ENCODE measurements around the gene METTL14. TPM values are rescaled to one million over a fixed set of nuclear protein-coding genes. Genes with fewer than 3 reads are reported as not detected.
"Not testable (repeated sequence)": the region's sequence is repeated elsewhere in the genome, so short reads cannot be mapped to it uniquely, and the experiment has no call there.

The METTL14 gene
- 26.1 TPM for polyA plus RNA-seq (2013, experiment 1 of 2)
- 27.4 TPM for polyA plus RNA-seq (2013, experiment 2 of 2)

- peak within 1 kb of the TSS; percentile 77 for H3K27ac ChIP-seq (ENCODE audit: low read depth, low read length, severe bottlenecking)
- no peaks in the 10 kb centered on the region for H3K9me3 ChIP-seq (ENCODE audit: control insufficient read depth, low read length)
- no peaks in the 10 kb centered on the region for H3K4me1 ChIP-seq (ENCODE audit: control insufficient read depth, insufficient read depth, low read length, poor library complexity, severe bottlenecking)
- WGBS, 2 experiments (ENCODE audit: insufficient coverage in 2 of 2), result 5% methylated on average over 36 to 37 of the region's 42 CpGs
- peak within 1 kb of the TSS; percentile 80 for H3K4me3 ChIP-seq (ENCODE audit: extremely low read depth, insufficient read depth, low read length, poor library complexity, severe bottlenecking)
- peaks cover 19% of the 10 kb centered on the region for H3K36me3 ChIP-seq (ENCODE audit: control insufficient read depth, insufficient read depth, low read length)
Observed at GRCh38 chr4:118684873-118685811, at the start of gene METTL14. TSS of gene METTL14 (plus strand) at chr4:118685392. CDS start at chr4:118685535, 143 bp downstream.

DNA sequence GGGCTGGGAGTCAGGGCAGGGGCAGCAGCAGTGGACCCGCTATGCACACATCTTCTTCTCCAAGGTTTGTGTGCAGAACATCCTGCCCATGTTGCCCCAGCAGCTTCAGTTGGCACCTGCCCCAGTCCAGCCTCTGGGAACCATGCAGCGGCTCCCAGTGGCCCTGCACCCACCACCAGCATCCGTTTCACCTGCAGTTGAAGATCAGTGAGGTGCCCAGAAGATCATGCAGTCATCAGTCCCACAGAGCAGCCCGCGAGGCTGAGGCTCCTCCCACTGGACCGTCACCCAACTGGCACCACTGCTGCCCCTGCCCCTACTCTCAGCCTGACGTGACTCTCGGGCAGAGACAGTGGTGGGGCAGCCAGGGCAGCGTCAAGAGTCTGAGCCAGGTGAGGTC, 49.1 kb upstream of the METTL14 start:
- H3K4me1 ChIP-seq (ENCODE audit: control insufficient read depth, insufficient read depth, low read length, poor library complexity, severe bottlenecking); H3K36me3 ChIP-seq (ENCODE audit: control insufficient read depth, insufficient read depth, low read length); H3K4me3 ChIP-seq (ENCODE audit: extremely low read depth, insufficient read depth, low read length, poor library complexity, severe bottlenecking); H3K9me3 ChIP-seq (ENCODE audit: control insufficient read depth, low read length); H3K27ac ChIP-seq (ENCODE audit: low read depth, low read length, severe bottlenecking): not testable (repeated sequence)
- 94 to 100% methylated on average over 1 to 2 of the region's 9 CpGs for WGBS, 2 experiments (ENCODE audit: insufficient coverage in 2 of 2)

- not testable (repeated sequence) for H3K27ac ChIP-seq (ENCODE audit: low read depth, low read length, severe bottlenecking); H3K36me3 ChIP-seq (ENCODE audit: control insufficient read depth, insufficient read depth, low read length); H3K4me1 ChIP-seq (ENCODE audit: control insufficient read depth, insufficient read depth, low read length, poor library complexity, severe bottlenecking); H3K4me3 ChIP-seq (ENCODE audit: extremely low read depth, insufficient read depth, low read length, poor library complexity, severe bottlenecking); H3K9me3 ChIP-seq (ENCODE audit: control insufficient read depth, low read length)
- WGBS, 2 experiments (ENCODE audit: insufficient coverage in 2 of 2), result 60% methylated on average over 2 of the region's 5 CpGs; no CpG with 5 or more reads in 1 of the 2 experiments
Observed at GRCh38 chr4:118664665-118665064, 20.5 kb upstream of the METTL14 start.

DNA sequence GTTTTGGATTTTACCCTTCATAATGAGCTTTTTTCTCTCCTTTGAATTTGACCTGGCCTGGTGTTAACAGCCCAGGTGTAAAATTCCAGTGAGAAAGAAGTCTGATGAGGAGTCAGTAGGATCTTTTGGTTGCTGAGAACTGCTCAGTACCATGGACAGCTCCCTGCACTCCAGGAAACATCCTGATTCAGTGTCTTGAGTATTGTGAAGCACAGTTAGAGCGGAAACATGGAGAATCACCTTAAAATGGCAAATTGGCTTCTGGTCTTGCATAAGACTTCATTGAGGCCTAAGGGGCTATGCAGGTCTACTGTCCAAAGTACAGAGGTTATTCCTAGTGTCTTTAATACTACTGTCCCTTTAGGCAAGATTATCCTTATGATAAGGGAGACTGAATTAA, 16.0 kb upstream of the METTL14 start:
- H3K27ac ChIP-seq (ENCODE audit: low read depth, low read length, severe bottlenecking); H3K9me3 ChIP-seq (ENCODE audit: control insufficient read depth, low read length); H3K4me1 ChIP-seq (ENCODE audit: control insufficient read depth, insufficient read depth, low read length, poor library complexity, severe bottlenecking); H3K36me3 ChIP-seq (ENCODE audit: control insufficient read depth, insufficient read depth, low read length); H3K4me3 ChIP-seq (ENCODE audit: extremely low read depth, insufficient read depth, low read length, poor library complexity, severe bottlenecking): not testable (repeated sequence)
- WGBS, 2 experiments (ENCODE audit: insufficient coverage in 2 of 2), result 63% methylated on average over 1 of the region's 1 CpG; no CpG with 5 or more reads in 1 of the 2 experiments

- H3K4me1 ChIP-seq (ENCODE audit: control insufficient read depth, insufficient read depth, low read length, poor library complexity, severe bottlenecking); H3K27ac ChIP-seq (ENCODE audit: low read depth, low read length, severe bottlenecking): not testable (repeated sequence)
- WGBS, 2 experiments (ENCODE audit: insufficient coverage in 2 of 2), result 74% methylated on average over 2 of the region's 2 CpGs; no CpG with 5 or more reads in 1 of the 2 experiments
Observed at GRCh38 chr4:118670968-118671367, 14.2 kb upstream of the METTL14 start.

GRCh38 chr4:118676128-118676527, 9.1 kb upstream of the METTL14 start:
- Histone ChIP-seq H3K4me1 (ENCODE audit: control insufficient read depth, insufficient read depth, low read length, poor library complexity, severe bottlenecking) (no peaks in the 10 kb centered on the region), H3K4me3 (ENCODE audit: extremely low read depth, insufficient read depth, low read length, poor library complexity, severe bottlenecking) (no peak overlapping the region), H3K9me3 (ENCODE audit: control insufficient read depth, low read length) (no peaks in the 10 kb centered on the region), H3K27ac (ENCODE audit: low read depth, low read length, severe bottlenecking) (no peak overlapping the region), H3K36me3 (ENCODE audit: control insufficient read depth, insufficient read depth, low read length) (no peaks in the 10 kb centered on the region)
- WGBS, 2 experiments (ENCODE audit: insufficient coverage in 2 of 2), result no CpG with 5 or more reads among the region's 2 CpGs

More at GRCh38 chr4:118670968-118671367, 14.2 kb upstream of the METTL14 start:
- not testable (repeated sequence) for H3K4me3 ChIP-seq (ENCODE audit: extremely low read depth, insufficient read depth, low read length, poor library complexity, severe bottlenecking); H3K36me3 ChIP-seq (ENCODE audit: control insufficient read depth, insufficient read depth, low read length); H3K9me3 ChIP-seq (ENCODE audit: control insufficient read depth, low read length)

DNA sequence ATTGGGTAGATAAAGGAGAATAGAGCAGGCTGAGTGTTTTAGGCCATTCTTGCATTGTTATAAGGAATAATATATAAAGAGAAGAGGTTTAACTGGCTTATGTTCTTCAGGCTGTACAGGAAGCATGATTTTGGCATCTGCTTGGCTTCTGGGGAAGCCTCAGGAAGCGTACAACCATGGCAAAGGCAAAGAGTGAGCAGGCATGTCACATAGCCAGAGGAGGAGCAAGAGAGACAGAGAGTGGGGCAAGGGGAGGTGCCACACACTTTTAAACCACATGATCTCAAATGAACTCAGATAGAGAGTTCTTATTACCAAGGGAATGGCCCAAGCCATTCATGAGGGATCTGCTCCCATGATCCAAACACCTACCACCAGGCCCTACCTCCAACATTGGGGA, 4.4 kb upstream of the METTL14 start:
- Histone ChIP-seq H3K36me3 (ENCODE audit: control insufficient read depth, insufficient read depth, low read length) (no peaks in the 10 kb centered on the region), H3K9me3 (ENCODE audit: control insufficient read depth, low read length) (no peaks in the 10 kb centered on the region), H3K4me3 (ENCODE audit: extremely low read depth, insufficient read depth, low read length, poor library complexity, severe bottlenecking) (no peak overlapping the region), H3K4me1 (ENCODE audit: control insufficient read depth, insufficient read depth, low read length, poor library complexity, severe bottlenecking) (no peaks in the 10 kb centered on the region), H3K27ac (ENCODE audit: low read depth, low read length, severe bottlenecking) (no peak overlapping the region)
- 100% methylated on average over 1 of the region's 1 CpG; no CpG with 5 or more reads in 1 of the 2 experiments for WGBS, 2 experiments (ENCODE audit: insufficient coverage in 2 of 2)

DNA sequence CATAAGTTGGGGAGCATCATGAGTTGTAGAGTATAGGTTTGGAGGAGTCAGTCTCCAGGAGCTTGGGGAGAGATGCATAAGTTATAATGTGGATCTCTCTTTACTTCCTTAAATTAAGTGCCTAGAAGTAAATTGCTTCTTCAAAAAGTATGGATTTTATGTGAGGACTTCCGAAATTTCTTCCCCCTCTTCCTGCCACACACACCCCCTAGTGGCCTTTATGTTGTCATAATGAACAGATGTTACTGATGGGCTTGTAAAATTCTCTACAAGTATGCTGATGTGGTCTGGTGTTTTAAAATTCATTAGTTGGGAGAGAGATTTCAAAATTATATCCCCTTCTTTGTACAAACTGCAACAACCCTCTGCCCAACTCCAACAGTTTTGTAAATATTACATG, 2.3 kb upstream of the METTL14 start:
- Histone ChIP-seq H3K27ac (ENCODE audit: low read depth, low read length, severe bottlenecking) (no peak overlapping the region), H3K4me3 (ENCODE audit: extremely low read depth, insufficient read depth, low read length, poor library complexity, severe bottlenecking) (no peak overlapping the region), H3K9me3 (ENCODE audit: control insufficient read depth, low read length) (no peaks in the 10 kb centered on the region), H3K4me1 (ENCODE audit: control insufficient read depth, insufficient read depth, low read length, poor library complexity, severe bottlenecking) (no peaks in the 10 kb centered on the region), H3K36me3 (ENCODE audit: control insufficient read depth, insufficient read depth, low read length) (peaks cover 3% of the 10 kb centered on the region)
- WGBS, 2 experiments (ENCODE audit: insufficient coverage in 2 of 2), result no CpG with 5 or more reads among the region's 1 CpG

GRCh38 chr4:118683513-118683912, 1.7 kb upstream of the METTL14 start:
- no CpG with 5 or more reads among the region's 2 CpGs for WGBS, 2 experiments (ENCODE audit: insufficient coverage in 2 of 2)

GRCh38 chr4:118703118-118703517, 17.9 kb downstream of the METTL14 start:
- Histone ChIP-seq H3K36me3 (ENCODE audit: control insufficient read depth, insufficient read depth, low read length) (peaks cover 51% of the 10 kb centered on the region), H3K27ac (ENCODE audit: low read depth, low read length, severe bottlenecking) (no peak overlapping the region), H3K9me3 (ENCODE audit: control insufficient read depth, low read length) (no peaks in the 10 kb centered on the region), H3K4me1 (ENCODE audit: control insufficient read depth, insufficient read depth, low read length, poor library complexity, severe bottlenecking) (no peaks in the 10 kb centered on the region), H3K4me3 (ENCODE audit: extremely low read depth, insufficient read depth, low read length, poor library complexity, severe bottlenecking) (no peak overlapping the region)
- WGBS, 2 experiments (ENCODE audit: insufficient coverage in 2 of 2), result no CpG with 5 or more reads among the region's 2 CpGs

More at GRCh38 chr4:118683513-118683912, 1.7 kb upstream of the METTL14 start:
- Histone ChIP-seq H3K9me3 (ENCODE audit: control insufficient read depth, low read length) (no peaks in the 10 kb centered on the region), H3K36me3 (ENCODE audit: control insufficient read depth, insufficient read depth, low read length) (peaks cover 9% of the 10 kb centered on the region), H3K27ac (ENCODE audit: low read depth, low read length, severe bottlenecking) (no peak overlapping the region), H3K4me3 (ENCODE audit: extremely low read depth, insufficient read depth, low read length, poor library complexity, severe bottlenecking) (no peak overlapping the region), H3K4me1 (ENCODE audit: control insufficient read depth, insufficient read depth, low read length, poor library complexity, severe bottlenecking) (no peaks in the 10 kb centered on the region)

DNA sequence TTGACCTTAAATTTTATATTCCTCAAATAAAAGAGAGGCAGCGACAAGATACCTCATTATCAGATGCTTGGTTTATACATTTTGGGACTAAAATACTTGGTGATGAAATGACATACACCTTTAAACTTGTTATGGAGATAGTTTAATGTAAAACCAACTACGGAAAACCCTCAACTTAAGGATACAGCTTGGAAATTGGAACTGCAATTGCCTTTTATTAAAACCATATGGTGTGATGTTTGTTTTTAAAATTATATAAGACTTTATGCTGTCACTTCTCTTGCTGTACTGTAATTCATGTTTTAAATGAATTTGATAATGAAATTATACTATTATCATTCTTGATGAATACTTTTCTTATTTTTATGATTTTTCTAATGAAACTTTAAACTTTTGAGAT, 25.9 kb downstream of the METTL14 start:
- H3K36me3 ChIP-seq (ENCODE audit: control insufficient read depth, insufficient read depth, low read length), result peaks cover 38% of the 10 kb centered on the region
- H3K4me1 ChIP-seq (ENCODE audit: control insufficient read depth, insufficient read depth, low read length, poor library complexity, severe bottlenecking), result no peaks in the 10 kb centered on the region
- no peak overlapping the region for H3K27ac ChIP-seq (ENCODE audit: low read depth, low read length, severe bottlenecking)
- no peak overlapping the region for H3K4me3 ChIP-seq (ENCODE audit: extremely low read depth, insufficient read depth, low read length, poor library complexity, severe bottlenecking)
- WGBS, 2 experiments (ENCODE audit: insufficient coverage in 2 of 2), result no CpG with 5 or more reads among the region's 2 CpGs
- no peaks in the 10 kb centered on the region for H3K9me3 ChIP-seq (ENCODE audit: control insufficient read depth, low read length)
